IPS-18a (cell line): Measurements from ENCODE around the gene SLC26A2.

Source experiments
- H3K27ac ChIP-seq: one replicate; pipeline ENCODE4 v1.5.1; 2013; ENCODE audit warnings: low read length
- H3K27me3 ChIP-seq: one replicate; pipeline ENCODE4 v1.6.1; 2013; ENCODE audit warnings: mild to moderate bottlenecking, low read length; ENCODE audit not compliant: control insufficient read depth, insufficient read depth
- H3K36me3 ChIP-seq: one replicate; pipeline ENCODE4 v1.6.1; 2013; ENCODE audit warnings: low read depth, low read length; ENCODE audit not compliant: control insufficient read depth
- H3K4me1 ChIP-seq: one replicate; pipeline ENCODE4 v1.6.1; 2013; ENCODE audit warnings: low read depth, low read length; ENCODE audit not compliant: control insufficient read depth
- H3K4me3 ChIP-seq: one replicate; pipeline ENCODE4 v1.5.1; 2013; ENCODE audit warnings: low read length
- H3K9ac ChIP-seq: one replicate; pipeline ENCODE4 v1.6.1; 2013; ENCODE audit warnings: mild to moderate bottlenecking, low read length, moderate library complexity
- H3K9me3 ChIP-seq: one replicate; pipeline ENCODE4 v1.6.1; 2013; ENCODE audit warnings: low read depth, low read length; ENCODE audit not compliant: control insufficient read depth

The SLC26A2 gene

GRCh38 chr5:149975409-149975808, 14.9 kb downstream of the SLC26A2 start:
- no peaks in the 10 kb centered on the region for H3K9me3 ChIP-seq
- no peak overlapping the region for H3K9ac ChIP-seq
- no peaks in the 10 kb centered on the region for H3K27me3 ChIP-seq
- H3K36me3 ChIP-seq, result no peaks in the 10 kb centered on the region
- H3K4me1 ChIP-seq, result no peaks in the 10 kb centered on the region
- no peak overlapping the region for H3K4me3 ChIP-seq
- no peak overlapping the region for H3K27ac ChIP-seq

GRCh38 chr5:149979896-149980295, 19.3 kb downstream of the SLC26A2 start:
- Histone ChIP-seq H3K9ac (no peak overlapping the region), H3K9me3 (no peaks in the 10 kb centered on the region), H3K27me3 (no peaks in the 10 kb centered on the region), H3K36me3 (no peaks in the 10 kb centered on the region), H3K27ac (no peak overlapping the region), H3K4me1 (no peaks in the 10 kb centered on the region), H3K4me3 (no peak overlapping the region)

- H3K4me3 ChIP-seq, result no peak overlapping the region
- H3K4me1 ChIP-seq, result no peaks in the 10 kb centered on the region
Measured at GRCh38 chr5:149981206-149981605, 20.6 kb downstream of the SLC26A2 start.

GRCh38 chr5:149982505-149982904, 21.9 kb downstream of the SLC26A2 start:
- H3K9me3 ChIP-seq, result no peaks in the 10 kb centered on the region

More at GRCh38 chr5:149981206-149981605, 20.6 kb downstream of the SLC26A2 start:
- no peak overlapping the region for H3K27ac ChIP-seq
- no peak overlapping the region for H3K9ac ChIP-seq
- no peaks in the 10 kb centered on the region for H3K36me3 ChIP-seq
- H3K9me3 ChIP-seq, result no peaks in the 10 kb centered on the region
- H3K27me3 ChIP-seq, result no peaks in the 10 kb centered on the region

GRCh38 chr5:149988126-149988525, 27.6 kb downstream of the SLC26A2 start:
- Histone ChIP-seq H3K4me1 (no peaks in the 10 kb centered on the region), H3K4me3 (no peak overlapping the region), H3K36me3 (no peaks in the 10 kb centered on the region)

More at GRCh38 chr5:149982505-149982904, 21.9 kb downstream of the SLC26A2 start:
- H3K4me1 ChIP-seq, result no peaks in the 10 kb centered on the region
- no peaks in the 10 kb centered on the region for H3K27me3 ChIP-seq
- H3K9ac ChIP-seq, result no peak overlapping the region
- H3K36me3 ChIP-seq, result no peaks in the 10 kb centered on the region
- H3K27ac ChIP-seq, result no peak overlapping the region
- no peak overlapping the region for H3K4me3 ChIP-seq

GRCh38 chr5:149990518-149991376, 30.2 kb downstream of the SLC26A2 start:
- Histone ChIP-seq H3K9me3 (no peaks in the 10 kb centered on the region), H3K27me3 (no peaks in the 10 kb centered on the region), H3K9ac (no peak overlapping the region), H3K27ac (no peak overlapping the region), H3K4me3 (no peak overlapping the region), H3K4me1 (no peaks in the 10 kb centered on the region), H3K36me3 (no peaks in the 10 kb centered on the region)

More at GRCh38 chr5:149988126-149988525, 27.6 kb downstream of the SLC26A2 start:
- H3K27me3 ChIP-seq, result no peaks in the 10 kb centered on the region
- no peak overlapping the region for H3K27ac ChIP-seq
- no peaks in the 10 kb centered on the region for H3K9me3 ChIP-seq
- H3K9ac ChIP-seq, result no peak overlapping the region

- no peak overlapping the region for H3K4me3 ChIP-seq
- no peaks in the 10 kb centered on the region for H3K9me3 ChIP-seq
- H3K4me1 ChIP-seq, result no peaks in the 10 kb centered on the region
- H3K27me3 ChIP-seq, result no peaks in the 10 kb centered on the region
- no peak overlapping the region for H3K9ac ChIP-seq
- no peaks in the 10 kb centered on the region for H3K36me3 ChIP-seq
- no peak overlapping the region for H3K27ac ChIP-seq
Measured at GRCh38 chr5:149993471-149993870, 32.9 kb downstream of the SLC26A2 start.

GRCh38 chr5:149995385-149996204, 35.0 kb downstream of the SLC26A2 start:
- Histone ChIP-seq H3K4me3 (no peak overlapping the region), H3K27ac (no peak overlapping the region)

GRCh38 chr5:149996205-149996890, 35.8 kb downstream of the SLC26A2 start:
- no peak overlapping the region for H3K4me3 ChIP-seq
- H3K4me1 ChIP-seq, result peaks cover 7% of the 10 kb centered on the region
- H3K27me3 ChIP-seq, result no peaks in the 10 kb centered on the region
- no peak overlapping the region for H3K9ac ChIP-seq
- H3K27ac ChIP-seq, result no peak overlapping the region
- H3K9me3 ChIP-seq, result no peaks in the 10 kb centered on the region
- no peaks in the 10 kb centered on the region for H3K36me3 ChIP-seq

More at GRCh38 chr5:149995385-149996204, 35.0 kb downstream of the SLC26A2 start:
- H3K9ac ChIP-seq, result no peak overlapping the region
- H3K27me3 ChIP-seq, result no peaks in the 10 kb centered on the region
- no peaks in the 10 kb centered on the region for H3K36me3 ChIP-seq
- peaks cover 7% of the 10 kb centered on the region for H3K4me1 ChIP-seq
- no peaks in the 10 kb centered on the region for H3K9me3 ChIP-seq

- no peaks in the 10 kb centered on the region for H3K36me3 ChIP-seq
- H3K9ac ChIP-seq, result no peak overlapping the region
- H3K9me3 ChIP-seq, result no peaks in the 10 kb centered on the region
- peaks cover 11% of the 10 kb centered on the region for H3K4me1 ChIP-seq
- H3K4me3 ChIP-seq, result no peak overlapping the region
- no peaks in the 10 kb centered on the region for H3K27me3 ChIP-seq
- no peak overlapping the region for H3K27ac ChIP-seq
Measured at GRCh38 chr5:149998281-149998680, 37.7 kb downstream of the SLC26A2 start.

GRCh38 chr5:149999359-149999758, 38.8 kb downstream of the SLC26A2 start:
- H3K4me1 ChIP-seq, result peaks cover 11% of the 10 kb centered on the region
- H3K4me3 ChIP-seq, result peak overlapping the region; percentile 76
- no peaks in the 10 kb centered on the region for H3K27me3 ChIP-seq
- peak overlapping the region; percentile 90 for H3K9ac ChIP-seq
- H3K36me3 ChIP-seq, result no peaks in the 10 kb centered on the region
- H3K9me3 ChIP-seq, result no peaks in the 10 kb centered on the region
- H3K27ac ChIP-seq, result no peak overlapping the region
